Peyer's patch (tissue), 4 donors: ENCODE data around the gene METRNL.
"Not testable (repeated sequence)": the region's sequence is repeated elsewhere in the genome, so short reads cannot be mapped to it uniquely, and the experiment has no call there.

ENCODE experiments used
- CTCF ChIP-seq, 6 experiments: fragments of 450-650 bp in 4 of 6; fragments of 200-600 bp in 2 of 6; sonication (generic) in 1 of 6; IDR thresholded peaks; one replicate each; pipeline ENCODE4 v1.5.1; 2017 to 2019; ENCODE audit warnings: antibody characterized with exemption in 6 of 6, mild to moderate bottlenecking in 3 of 6, moderate library complexity in 1 of 6
- POLR2A ChIP-seq, 2 donors: fragments of 450-650 bp; IDR thresholded peaks; one replicate each; pipeline ENCODE4 v1.5.1; 2017; ENCODE audit warnings: antibody characterized with exemption in 2 of 2, mild to moderate bottlenecking in 2 of 2, moderate library complexity in 2 of 2

DNA sequence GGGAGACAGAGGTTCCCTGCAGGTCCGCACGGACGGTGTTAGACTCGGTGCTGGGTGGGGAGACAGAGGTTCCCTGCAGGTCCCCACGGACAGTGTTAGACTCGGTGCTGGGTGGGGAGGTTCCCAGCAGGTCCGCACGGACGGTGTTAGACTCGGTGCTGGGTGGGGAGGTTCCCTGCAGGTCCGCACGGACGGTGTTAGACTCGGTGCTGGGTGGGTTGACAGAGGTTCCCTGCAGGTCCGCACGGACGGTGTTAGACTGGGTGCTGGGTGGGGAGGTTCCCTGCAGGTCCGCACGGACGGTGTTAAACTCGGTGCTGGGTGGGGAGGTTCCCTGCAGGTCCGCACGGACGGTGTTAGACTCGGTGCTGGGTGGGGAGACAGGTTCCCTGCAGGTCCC is 24.2 kb upstream of the METRNL start:
- TF ChIP-seq CTCF, POLR2A (IDR thresholded peaks at IDR 0.05): not testable (repeated sequence)
